CD14-positive monocyte (primary cell): Measurements from ENCODE around the gene SMARCAD1. TPM values are rescaled to one million over a fixed set of nuclear protein-coding genes. Genes with fewer than 3 reads are reported as not detected.
"Not testable (repeated sequence)": the region's sequence is repeated elsewhere in the genome, so short reads cannot be mapped to it uniquely, and the experiment has no call there.

Experiments
- DNase-seq, 3 donors: peaks; one replicate each; pipeline ENCODE4 v3.0.0-alpha.2; 2011 to 2022
- H2AFZ ChIP-seq: 2 replicates; pipeline ENCODE4 v1.6.0; 2012; ENCODE audit warnings: mild to moderate bottlenecking, low read depth, low read length, inconsistent platforms; ENCODE audit not compliant: insufficient read depth, poor library complexity, severe bottlenecking
- H3K27ac ChIP-seq, 2 donors: 1 replicate in 1 of 2; 2 replicates in 1 of 2; pipeline ENCODE4 v1.5.1; 2012 to 2013; ENCODE audit warnings: low read length in 2 of 2, control low read depth in 1 of 2, inconsistent platforms in 1 of 2, low read depth in 1 of 2, mild to moderate bottlenecking in 1 of 2
- H3K27me3 ChIP-seq, 2 donors: one replicate each; pipeline versions ENCODE4 v1.6.0 to v1.6.1; 2011 to 2013; ENCODE audit warnings: low read length in 2 of 2; ENCODE audit not compliant: control insufficient read depth in 2 of 2, insufficient read depth in 2 of 2
- H3K36me3 ChIP-seq, 2 donors: replicated peaks in 1 of 2; 1 replicate in 1 of 2; 2 replicates in 1 of 2; pipeline versions ENCODE4 v1.5.1 to v1.6.1; 2012 to 2013; ENCODE audit warnings: low read length in 2 of 2, control low read depth in 1 of 2, inconsistent platforms in 1 of 2, mild to moderate bottlenecking in 1 of 2; ENCODE audit not compliant: insufficient read depth in 2 of 2, control insufficient read depth in 1 of 2
- H3K4me1 ChIP-seq, 2 donors: 1 replicate in 1 of 2; 2 replicates in 1 of 2; pipeline versions ENCODE4 v1.5.1 to v1.6.1; 2012 to 2013; ENCODE audit warnings: low read length in 2 of 2, control low read depth in 1 of 2, inconsistent platforms in 1 of 2, mild to moderate bottlenecking in 1 of 2, moderate library complexity in 1 of 2; ENCODE audit not compliant: insufficient read depth in 2 of 2, control insufficient read depth in 1 of 2
- H3K4me2 ChIP-seq: replicated peaks from 2 replicates; pipeline ENCODE3; 2012; ENCODE audit warnings: low read length, moderate library complexity, mild to moderate bottlenecking; ENCODE audit not compliant: poor library complexity, severe bottlenecking; ENCODE audit errors: extremely low read depth
- H3K4me3 ChIP-seq, 3 experiments: fragments of 200-600 bp in 1 of 3; sonication (generic) in 1 of 3; replicated peaks in 1 of 3; 1 replicate in 2 of 3; 2 replicates in 1 of 3; pipeline ENCODE4 v1.5.1; 2011 to 2013; ENCODE audit warnings: low read length in 3 of 3, mild to moderate bottlenecking in 3 of 3, control low read depth in 2 of 3, low read depth in 2 of 3, inconsistent platforms in 1 of 3, moderate library complexity in 1 of 3
- H3K79me2 ChIP-seq: 2 replicates; pipeline ENCODE4 v1.6.0; 2012; ENCODE audit warnings: mild to moderate bottlenecking, control low read depth, inconsistent platforms, low read length, moderate library complexity; ENCODE audit not compliant: insufficient read depth
- H3K9ac ChIP-seq: 2 replicates; pipeline ENCODE4 v1.6.0; 2017; ENCODE audit warnings: low read length, mild to moderate bottlenecking; ENCODE audit not compliant: insufficient read depth, poor library complexity, severe bottlenecking
- H3K9me3 ChIP-seq, 2 donors: replicated peaks in 1 of 2; 1 replicate in 1 of 2; 2 replicates in 1 of 2; pipeline versions ENCODE4 v1.5.1 to v1.6.1; 2012 to 2013; ENCODE audit warnings: low read length in 2 of 2, control low read depth in 1 of 2; ENCODE audit not compliant: control insufficient read depth in 1 of 2, insufficient read depth in 1 of 2
- H4K20me1 ChIP-seq: 2 replicates; pipeline ENCODE4 v1.6.0; 2012; ENCODE audit warnings: mild to moderate bottlenecking, low read length, control low read depth, moderate library complexity; ENCODE audit not compliant: insufficient read depth
- H3K27ac Mint-ChIP-seq, 7 donors: one replicate each; pipeline ENCODE4 v1.8.0; 2020; ENCODE audit warnings: mild to moderate bottlenecking in 7 of 7, mixed read lengths in 7 of 7, moderate library complexity in 6 of 7, inconsistent platforms in 2 of 7
- H3K27me3 Mint-ChIP-seq, 3 donors: one replicate each; pipeline ENCODE4 v1.8.0; 2021 to 2022; ENCODE audit warnings: low read depth in 3 of 3, mild to moderate bottlenecking in 3 of 3, mixed read lengths in 3 of 3, moderate library complexity in 3 of 3, inconsistent platforms in 1 of 3
- H3K36me3 Mint-ChIP-seq, 2 donors: one replicate each; pipeline ENCODE4 v1.8.0; 2020; ENCODE audit warnings: mixed read lengths in 2 of 2, inconsistent platforms in 1 of 2, mild to moderate bottlenecking in 1 of 2
- H3K4me1 Mint-ChIP-seq: one replicate; pipeline ENCODE4 v1.8.0; 2020; ENCODE audit warnings: mild to moderate bottlenecking, mixed read lengths
- H3K4me3 Mint-ChIP-seq, 2 donors: one replicate each; pipeline ENCODE4 v1.8.0; 2020; ENCODE audit warnings: mild to moderate bottlenecking in 2 of 2, mixed read lengths in 2 of 2, moderate library complexity in 1 of 2
- H3K9me3 Mint-ChIP-seq, 7 donors: one replicate each; pipeline ENCODE4 v1.8.0; 2020 to 2022; ENCODE audit warnings: mixed read lengths in 7 of 7, mild to moderate bottlenecking in 6 of 7, moderate library complexity in 6 of 7, inconsistent platforms in 2 of 7
- WGBS: methylation state at CpG from one replicate; pipeline ENCODE4 v1.1.5; 2013; ENCODE audit warnings: missing lambda C conversion rate; ENCODE audit not compliant: insufficient coverage; 5-methylcytosine and 5-hydroxymethylcytosine counted together
- intact Hi-C, 2 donors: fragments of 100-400 bp; cut with micrococcal nuclease; formaldehyde crosslinking; loops; one replicate each; pipeline versions ENCODE4 v1.15.0 to v1.15.1; 2023
- polyA plus RNA-seq, 3 donors: library from polyadenylated mRNA; depleted of rRNA in 1 of 3; unstranded in 2 of 3; stranded (reverse) in 1 of 3; fragments of 300-500 nt in 2 of 3; fragments of >200 nt in 1 of 3; fragmentation: Illumina TruSeq in 2 of 3; gene quantifications; 1 replicate in 2 of 3; 2 replicates in 1 of 3; pipeline ENCODE4 v1.2.3, GENCODE V29; 2012 to 2021
- TF ChIP-seq, protein P1 (sequence below): fragments of 200-600 bp; IDR thresholded peaks from one replicate; pipeline ENCODE4 v1.8.0; 2022; ENCODE audit warnings: antibody characterized with exemption, mild to moderate bottlenecking

The SMARCAD1 gene
- polyA plus RNA-seq, 3 donors: 4.9 to 7.0 (median 6.6) TPM

DNA sequence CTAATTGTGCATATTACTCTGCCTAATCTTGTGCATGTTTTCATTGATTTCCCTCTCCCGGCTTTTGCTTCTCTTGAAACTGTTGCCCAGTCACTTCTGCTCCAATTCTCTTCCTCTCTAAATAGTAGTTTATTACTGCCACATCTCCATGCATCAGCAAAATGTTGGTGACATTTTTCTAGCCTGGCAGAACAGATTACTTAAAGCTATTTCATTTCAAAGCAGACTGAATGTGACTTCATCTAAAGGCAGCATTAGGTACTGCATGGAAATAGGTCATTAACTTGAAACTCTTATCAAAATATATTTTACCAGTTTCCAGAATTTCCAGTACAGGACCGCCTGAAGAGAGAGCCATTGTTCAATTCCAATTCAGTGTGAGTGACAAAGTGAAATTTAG is 82.6 kb downstream of the SMARCAD1 start:
- Histone ChIP-seq H3K36me3 (peaks cover 24 to 61% of the 10 kb centered on the region in 2 donors), H3K9ac (no peak overlapping the region), H2AFZ (no peak overlapping the region), H3K27ac (no peak overlapping the region), H3K79me2 (no peaks in the 10 kb centered on the region), H3K4me1 (no peaks in the 10 kb centered on the region), H4K20me1 (no peaks in the 10 kb centered on the region), H3K27me3 (no peaks in the 10 kb centered on the region), H3K9me3 (no peaks in the 10 kb centered on the region), H3K4me2 (no peak overlapping the region), H3K4me3 (no peak overlapping the region)
- intact Hi-C loops: no loop called here
- H3K4me3 Mint-ChIP-seq: no peak overlapping the region
- no peaks in the 10 kb centered on the region for H3K9me3 Mint-ChIP-seq
- peaks cover 38 to 55% of the 10 kb centered on the region in 2 donors for H3K36me3 Mint-ChIP-seq
- H3K27me3 Mint-ChIP-seq: peaks cover 0 to 3% (median 0%) of the 10 kb centered on the region in 3 donors
- TF ChIP-seq, protein P1, sequence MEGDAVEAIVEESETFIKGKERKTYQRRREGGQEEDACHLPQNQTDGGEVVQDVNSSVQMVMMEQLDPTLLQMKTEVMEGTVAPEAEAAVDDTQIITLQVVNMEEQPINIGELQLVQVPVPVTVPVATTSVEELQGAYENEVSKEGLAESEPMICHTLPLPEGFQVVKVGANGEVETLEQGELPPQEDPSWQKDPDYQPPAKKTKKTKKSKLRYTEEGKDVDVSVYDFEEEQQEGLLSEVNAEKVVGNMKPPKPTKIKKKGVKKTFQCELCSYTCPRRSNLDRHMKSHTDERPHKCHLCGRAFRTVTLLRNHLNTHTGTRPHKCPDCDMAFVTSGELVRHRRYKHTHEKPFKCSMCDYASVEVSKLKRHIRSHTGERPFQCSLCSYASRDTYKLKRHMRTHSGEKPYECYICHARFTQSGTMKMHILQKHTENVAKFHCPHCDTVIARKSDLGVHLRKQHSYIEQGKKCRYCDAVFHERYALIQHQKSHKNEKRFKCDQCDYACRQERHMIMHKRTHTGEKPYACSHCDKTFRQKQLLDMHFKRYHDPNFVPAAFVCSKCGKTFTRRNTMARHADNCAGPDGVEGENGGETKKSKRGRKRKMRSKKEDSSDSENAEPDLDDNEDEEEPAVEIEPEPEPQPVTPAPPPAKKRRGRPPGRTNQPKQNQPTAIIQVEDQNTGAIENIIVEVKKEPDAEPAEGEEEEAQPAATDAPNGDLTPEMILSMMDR: no peak
- DNase-seq: no peak
- no peak overlapping the region for H3K27ac Mint-ChIP-seq
- H3K4me1 Mint-ChIP-seq: peaks cover 6% of the 10 kb centered on the region
- 100% methylated on average over 1 of the region's 2 CpGs for WGBS

DNA sequence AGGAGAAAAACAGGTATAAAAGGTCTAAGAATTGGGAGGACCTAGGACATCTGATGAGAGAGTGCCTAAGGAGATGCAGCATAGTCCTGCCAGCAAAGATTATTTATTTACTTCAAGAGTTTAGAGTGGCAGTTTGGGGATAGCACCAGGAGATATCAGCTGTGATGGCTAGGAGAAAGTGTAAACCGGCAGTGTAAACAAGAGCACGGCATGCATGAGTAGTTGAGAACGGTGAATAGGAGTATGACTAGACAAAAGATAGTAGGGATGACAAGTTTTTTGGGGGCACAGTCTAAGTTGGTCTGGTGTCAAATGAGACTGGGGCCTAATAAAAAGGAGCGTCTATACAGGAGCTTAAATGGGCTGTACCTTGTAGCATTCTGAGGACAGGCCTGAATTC is 86.3 kb downstream of the SMARCAD1 start:
- H3K4me1 Mint-ChIP-seq: peaks cover 14% of the 10 kb centered on the region
- H3K27me3 Mint-ChIP-seq: not testable (repeated sequence)

GRCh38 chr4:94295473-94295872 is 87.8 kb downstream of the SMARCAD1 start:
- 13% methylated on average over 5 of the region's 6 CpGs for whole genome bisulfite sequencing
- intact Hi-C loops, H3K27ac ChIP-seq, H3K4me1 ChIP-seq, H3K27me3 Mint-ChIP-seq, H3K4me3 ChIP-seq, H3K79me2 ChIP-seq, H3K9me3 ChIP-seq, H3K4me2 ChIP-seq, H3K27me3 ChIP-seq, H3K9me3 Mint-ChIP-seq, DNase-seq, H4K20me1 ChIP-seq, H3K9ac ChIP-seq, H2AFZ ChIP-seq: not testable (repeated sequence)
- Mint-ChIP-seq H3K4me1 (peaks cover 14% of the 10 kb centered on the region), H3K36me3 (peaks cover 8 to 16% of the 10 kb centered on the region in 2 donors), H3K27ac (peak overlapping the region in 1 of 7 donors; percentile 48), H3K4me3 (peak overlapping the region; percentile 62 to 72)
- peaks cover 3 to 17% of the 10 kb centered on the region in 2 donors for H3K36me3 ChIP-seq

More for the DNA sequence above, 86.3 kb downstream of the SMARCAD1 start:
- DNase-seq, H3K4me1 ChIP-seq, H3K9ac ChIP-seq, H3K27ac ChIP-seq, H3K27me3 ChIP-seq, H3K4me2 ChIP-seq, intact Hi-C loops, H3K9me3 ChIP-seq, H4K20me1 ChIP-seq, H3K9me3 Mint-ChIP-seq, H3K27ac Mint-ChIP-seq, H3K4me3 Mint-ChIP-seq, H3K4me3 ChIP-seq, H2AFZ ChIP-seq, H3K79me2 ChIP-seq: not testable (repeated sequence)
- H3K36me3 ChIP-seq: peaks cover 14 to 29% of the 10 kb centered on the region in 2 donors
- peaks cover 17 to 29% of the 10 kb centered on the region in 2 donors for H3K36me3 Mint-ChIP-seq
- whole genome bisulfite sequencing: 96% methylated on average over 4 of the region's 4 CpGs
